Measurements from ENCODE around the gene SIMC1. TPM values are rescaled to one million over a fixed set of nuclear protein-coding genes. Genes with fewer than 3 reads are reported as not detected.
"Not testable (repeated sequence)": the region's sequence is repeated elsewhere in the genome, so short reads cannot be mapped to it uniquely, and the experiment has no call there.

The SIMC1 gene
- total and polyA plus RNA-seq, 2 donors (not counting 1 experiment from before 2014, with no cell fraction given): 20.6 to 63.8 TPM

GRCh38 chr5:176260682-176261081, 22.5 kb downstream of the SIMC1 start:
- H3K9me3 Mint-ChIP-seq (ENCODE audit: insufficient read depth); H3K27me3 Mint-ChIP-seq; H3K4me2 ChIP-seq (replicated peaks; ENCODE audit: low read depth, low read length, poor library complexity, severe bottlenecking); H3K4me3 Mint-ChIP-seq; H2AFZ ChIP-seq (ENCODE audit: insufficient read depth, low read depth, low read length, poor library complexity, severe bottlenecking); POLR2A ChIA-PET; H3K27ac Mint-ChIP-seq; H3K4me3 ChIP-seq (ENCODE audit: control extremely low read depth in 1 of 5, extremely low read depth in 1 of 5, insufficient read depth in 1 of 5, low read depth in 2 of 5, low read length in 4 of 5); H3K36me3 ChIP-seq (replicated peaks in 1 of 2; ENCODE audit: control extremely low read depth in 1 of 2, control insufficient read depth in 1 of 2, extremely low read depth in 1 of 2, insufficient read depth in 2 of 2, low read length in 1 of 2); H3K27me3 ChIP-seq (replicated peaks in 1 of 4; ENCODE audit: control extremely low read depth in 1 of 4, control insufficient read depth in 3 of 4, insufficient read depth in 4 of 4, low read length in 3 of 4); H3K27ac ChIP-seq (ENCODE audit: low read length in 2 of 2); CTCF ChIA-PET; H3K9ac ChIP-seq (ENCODE audit: low read length); H3K4me1 ChIP-seq (ENCODE audit: control insufficient read depth in 2 of 2, insufficient read depth in 2 of 2, low read length in 2 of 2); H3K79me2 ChIP-seq (ENCODE audit: control insufficient read depth, insufficient read depth, low read length); intact Hi-C loops (cut with micrococcal nuclease); DNase-seq; H3K9me3 ChIP-seq (ENCODE audit: control extremely low read depth in 1 of 3, control insufficient read depth in 2 of 3, insufficient read depth in 1 of 3, low read length in 2 of 3); H3K4me1 Mint-ChIP-seq; H4K20me1 ChIP-seq (ENCODE audit: control insufficient read depth, insufficient read depth, low read length, poor library complexity, severe bottlenecking); ATAC-seq (ENCODE audit: low read depth): not testable (repeated sequence)
- WGBS (ENCODE audit: insufficient coverage): 100% methylated on average over 2 of the region's 5 CpGs

GRCh38 chr5:176266448-176266847, 28.2 kb downstream of the SIMC1 start:
- no CpG with 5 or more reads among the region's 1 CpG for WGBS (ENCODE audit: insufficient coverage)
- H3K27me3 Mint-ChIP-seq; H3K4me1 ChIP-seq (ENCODE audit: control insufficient read depth in 2 of 2, insufficient read depth in 2 of 2, low read length in 2 of 2); H3K4me2 ChIP-seq (replicated peaks; ENCODE audit: low read depth, low read length, poor library complexity, severe bottlenecking); H3K4me3 Mint-ChIP-seq; POLR2A ChIA-PET; H3K9me3 ChIP-seq (ENCODE audit: control extremely low read depth in 1 of 3, control insufficient read depth in 2 of 3, insufficient read depth in 1 of 3, low read length in 2 of 3); H3K4me1 Mint-ChIP-seq; CTCF ChIA-PET; H3K27ac ChIP-seq (ENCODE audit: low read length in 2 of 2); H3K9ac ChIP-seq (ENCODE audit: low read length); DNase-seq; intact Hi-C loops (cut with micrococcal nuclease); H3K9me3 Mint-ChIP-seq (ENCODE audit: insufficient read depth); H3K27ac Mint-ChIP-seq; H3K4me3 ChIP-seq (ENCODE audit: control extremely low read depth in 1 of 5, extremely low read depth in 1 of 5, insufficient read depth in 1 of 5, low read depth in 2 of 5, low read length in 4 of 5); H3K79me2 ChIP-seq (ENCODE audit: control insufficient read depth, insufficient read depth, low read length); H4K20me1 ChIP-seq (ENCODE audit: control insufficient read depth, insufficient read depth, low read length, poor library complexity, severe bottlenecking); H2AFZ ChIP-seq (ENCODE audit: insufficient read depth, low read depth, low read length, poor library complexity, severe bottlenecking); ATAC-seq (ENCODE audit: low read depth); H3K36me3 ChIP-seq (replicated peaks in 1 of 2; ENCODE audit: control extremely low read depth in 1 of 2, control insufficient read depth in 1 of 2, extremely low read depth in 1 of 2, insufficient read depth in 2 of 2, low read length in 1 of 2); H3K27me3 ChIP-seq (replicated peaks in 1 of 4; ENCODE audit: control extremely low read depth in 1 of 4, control insufficient read depth in 3 of 4, insufficient read depth in 4 of 4, low read length in 3 of 4): not testable (repeated sequence)

GRCh38 chr5:176289018-176289417, 50.8 kb downstream of the SIMC1 start:
- H3K27ac Mint-ChIP-seq; H3K9me3 ChIP-seq (ENCODE audit: control extremely low read depth in 1 of 3, control insufficient read depth in 2 of 3, insufficient read depth in 1 of 3, low read length in 2 of 3); H3K9ac ChIP-seq (ENCODE audit: low read length); H3K4me3 ChIP-seq (ENCODE audit: control extremely low read depth in 1 of 5, extremely low read depth in 1 of 5, insufficient read depth in 1 of 5, low read depth in 2 of 5, low read length in 4 of 5); POLR2A ChIA-PET; H3K27me3 Mint-ChIP-seq; H4K20me1 ChIP-seq (ENCODE audit: control insufficient read depth, insufficient read depth, low read length, poor library complexity, severe bottlenecking); H3K4me1 ChIP-seq (ENCODE audit: control insufficient read depth in 2 of 2, insufficient read depth in 2 of 2, low read length in 2 of 2); H3K4me2 ChIP-seq (replicated peaks; ENCODE audit: low read depth, low read length, poor library complexity, severe bottlenecking); H3K79me2 ChIP-seq (ENCODE audit: control insufficient read depth, insufficient read depth, low read length); DNase-seq; H3K4me3 Mint-ChIP-seq; H3K36me3 ChIP-seq (replicated peaks in 1 of 2; ENCODE audit: control extremely low read depth in 1 of 2, control insufficient read depth in 1 of 2, extremely low read depth in 1 of 2, insufficient read depth in 2 of 2, low read length in 1 of 2); H3K27me3 ChIP-seq (replicated peaks in 1 of 4; ENCODE audit: control extremely low read depth in 1 of 4, control insufficient read depth in 3 of 4, insufficient read depth in 4 of 4, low read length in 3 of 4); intact Hi-C loops (cut with micrococcal nuclease); H3K9me3 Mint-ChIP-seq (ENCODE audit: insufficient read depth); H2AFZ ChIP-seq (ENCODE audit: insufficient read depth, low read depth, low read length, poor library complexity, severe bottlenecking); H3K4me1 Mint-ChIP-seq; H3K27ac ChIP-seq (ENCODE audit: low read length in 2 of 2); ATAC-seq (ENCODE audit: low read depth): not testable (repeated sequence)
- CTCF ChIA-PET: interaction anchor here (1.1 kb wide), 1 partner anchor 100 kb away, joined by 3 read pairs; the partner anchor contains the start of genes HIGD2A and NOP16

- H3K9me3 ChIP-seq (ENCODE audit: control extremely low read depth in 1 of 3, control insufficient read depth in 2 of 3, insufficient read depth in 1 of 3, low read length in 2 of 3); H3K27me3 ChIP-seq (replicated peaks in 1 of 4; ENCODE audit: control extremely low read depth in 1 of 4, control insufficient read depth in 3 of 4, insufficient read depth in 4 of 4, low read length in 3 of 4); H3K9me3 Mint-ChIP-seq (ENCODE audit: insufficient read depth); H3K27me3 Mint-ChIP-seq; H3K4me3 ChIP-seq (ENCODE audit: control extremely low read depth in 1 of 5, extremely low read depth in 1 of 5, insufficient read depth in 1 of 5, low read depth in 2 of 5, low read length in 4 of 5); H4K20me1 ChIP-seq (ENCODE audit: control insufficient read depth, insufficient read depth, low read length, poor library complexity, severe bottlenecking); DNase-seq; POLR2A ChIA-PET; H2AFZ ChIP-seq (ENCODE audit: insufficient read depth, low read depth, low read length, poor library complexity, severe bottlenecking); H3K4me3 Mint-ChIP-seq; H3K4me2 ChIP-seq (replicated peaks; ENCODE audit: low read depth, low read length, poor library complexity, severe bottlenecking); H3K79me2 ChIP-seq (ENCODE audit: control insufficient read depth, insufficient read depth, low read length); H3K4me1 ChIP-seq (ENCODE audit: control insufficient read depth in 2 of 2, insufficient read depth in 2 of 2, low read length in 2 of 2); H3K36me3 ChIP-seq (replicated peaks in 1 of 2; ENCODE audit: control extremely low read depth in 1 of 2, control insufficient read depth in 1 of 2, extremely low read depth in 1 of 2, insufficient read depth in 2 of 2, low read length in 1 of 2); intact Hi-C loops (cut with micrococcal nuclease); H3K9ac ChIP-seq (ENCODE audit: low read length); H3K27ac Mint-ChIP-seq; H3K4me1 Mint-ChIP-seq; H3K27ac ChIP-seq (ENCODE audit: low read length in 2 of 2); ATAC-seq (ENCODE audit: low read depth): not testable (repeated sequence)
- WGBS (ENCODE audit: insufficient coverage): 97% methylated on average over 10 of the region's 14 CpGs
- CTCF ChIA-PET: interaction anchor here (1.1 kb wide), 1 partner anchor 99 kb away, joined by 3 read pairs; the partner anchor contains the start of genes HIGD2A and NOP16
These were observed 52.0 kb downstream of the SIMC1 start for GRCh38 chr5:176290057-176290840.
